ENCODE results near the gene ATP2B3.

- no peak for TF ChIP-seq EZH2 (IDR thresholded peaks at IDR 0.05; ENCODE audit: borderline replicate concordance, insufficient read depth, low read length, poor library complexity, severe bottlenecking)
- TF ChIP-seq, protein P1, sequence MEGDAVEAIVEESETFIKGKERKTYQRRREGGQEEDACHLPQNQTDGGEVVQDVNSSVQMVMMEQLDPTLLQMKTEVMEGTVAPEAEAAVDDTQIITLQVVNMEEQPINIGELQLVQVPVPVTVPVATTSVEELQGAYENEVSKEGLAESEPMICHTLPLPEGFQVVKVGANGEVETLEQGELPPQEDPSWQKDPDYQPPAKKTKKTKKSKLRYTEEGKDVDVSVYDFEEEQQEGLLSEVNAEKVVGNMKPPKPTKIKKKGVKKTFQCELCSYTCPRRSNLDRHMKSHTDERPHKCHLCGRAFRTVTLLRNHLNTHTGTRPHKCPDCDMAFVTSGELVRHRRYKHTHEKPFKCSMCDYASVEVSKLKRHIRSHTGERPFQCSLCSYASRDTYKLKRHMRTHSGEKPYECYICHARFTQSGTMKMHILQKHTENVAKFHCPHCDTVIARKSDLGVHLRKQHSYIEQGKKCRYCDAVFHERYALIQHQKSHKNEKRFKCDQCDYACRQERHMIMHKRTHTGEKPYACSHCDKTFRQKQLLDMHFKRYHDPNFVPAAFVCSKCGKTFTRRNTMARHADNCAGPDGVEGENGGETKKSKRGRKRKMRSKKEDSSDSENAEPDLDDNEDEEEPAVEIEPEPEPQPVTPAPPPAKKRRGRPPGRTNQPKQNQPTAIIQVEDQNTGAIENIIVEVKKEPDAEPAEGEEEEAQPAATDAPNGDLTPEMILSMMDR (IDR thresholded peaks at IDR 0.05; ENCODE audit: poor library complexity, severe bottlenecking): no peak
These were observed 42.2 kb upstream of the ATP2B3 start for GRCh38 chrX:153475271-153475670.

All from neural cell (in vitro differentiated cells).